SK-N-SH treated with all-trans-retinoic acid at 6 μM for 48 hours (cell line): ENCODE measurements around the gene SRXN1.

Experiments
- ATAC-seq: fragments of 200-7000 bp; cut with Tn5 transposase; 3 replicates; pipeline ENCODE4 v1.9.1; 2020; ENCODE audit warnings: mild to moderate bottlenecking, moderate library complexity
- ARNTL ChIP-seq: fragments of 450-650 bp; formaldehyde crosslinking; IDR thresholded peaks from 2 replicates; pipeline ENCODE4 v1.5.0; 2020; ENCODE audit warnings: low read depth, mild to moderate bottlenecking, moderate library complexity, borderline replicate concordance
- BACH2 ChIP-seq: fragments of 250-450 bp; sonication (Bioruptor Pico); IDR thresholded peaks from 2 replicates; pipeline ENCODE4 v1.9.0; 2021; ENCODE audit warnings: mild to moderate bottlenecking, borderline replicate concordance
- CREB5 ChIP-seq: fragments of 250-450 bp; sonication (Bioruptor Pico); IDR thresholded peaks from 2 replicates; pipeline ENCODE4 v1.5.1; 2020; ENCODE audit warnings: low read depth, mild to moderate bottlenecking, moderate library complexity
- CSDC2 ChIP-seq: fragments of 250-450 bp; sonication (Bioruptor Pico); IDR thresholded peaks from 2 replicates; pipeline ENCODE4 v1.5.0; 2020; ENCODE audit warnings: mild to moderate bottlenecking, moderate library complexity
- CSRNP3 ChIP-seq: fragments of 250-450 bp; sonication (Bioruptor Pico); IDR thresholded peaks from 2 replicates; pipeline ENCODE4 v1.5.1; 2021; ENCODE audit warnings: mild to moderate bottlenecking, moderate library complexity
- ESRRG ChIP-seq: fragments of 250-450 bp; sonication (Bioruptor Pico); IDR thresholded peaks from 2 replicates; pipeline ENCODE4 v1.6.1; 2021; ENCODE audit warnings: mild to moderate bottlenecking
- GLIS3 ChIP-seq: fragments of 250-450 bp; sonication (Bioruptor Pico); IDR thresholded peaks from 2 replicates; pipeline ENCODE4 v1.5.0; 2020; ENCODE audit warnings: mild to moderate bottlenecking, moderate library complexity
- ISL1 ChIP-seq: fragments of 250-450 bp; sonication (Bioruptor Pico); IDR thresholded peaks from 2 replicates; pipeline ENCODE4 v2.1.2; 2022; ENCODE audit warnings: mild to moderate bottlenecking, moderate library complexity
- OSR1 ChIP-seq: fragments of 250-450 bp; sonication (Bioruptor Pico); IDR thresholded peaks from 2 replicates; pipeline ENCODE4 v1.8.0; 2022; ENCODE audit warnings: moderate library complexity, mild to moderate bottlenecking, inconsistent platforms
- POU6F1 ChIP-seq: fragments of 250-450 bp; sonication (Bioruptor Pico); IDR thresholded peaks from 2 replicates; pipeline ENCODE4 v1.8.0; 2021; ENCODE audit warnings: low read depth, mild to moderate bottlenecking, moderate library complexity, borderline replicate concordance
- PPARA ChIP-seq: fragments of 250-450 bp; sonication (Bioruptor Pico); IDR thresholded peaks from 2 replicates; pipeline ENCODE4 v1.5.0; 2020; ENCODE audit warnings: mild to moderate bottlenecking, borderline replicate concordance
- RARB ChIP-seq: fragments of 250-450 bp; sonication (Bioruptor Pico); IDR thresholded peaks from 2 replicates; pipeline ENCODE4 v1.8.0; 2021; ENCODE audit warnings: mild to moderate bottlenecking, moderate library complexity
- SNAI2 ChIP-seq: fragments of 250-450 bp; sonication (Bioruptor Pico); IDR thresholded peaks from 2 replicates; pipeline ENCODE4 v1.5.0; 2020; ENCODE audit warnings: mild to moderate bottlenecking, moderate library complexity
- TCF4 ChIP-seq: fragments of 250-450 bp; sonication (Bioruptor Pico); IDR thresholded peaks from 2 replicates; pipeline ENCODE4 v1.8.0; 2021; ENCODE audit warnings: mild to moderate bottlenecking, moderate library complexity, borderline replicate concordance
- TOX ChIP-seq: fragments of 250-450 bp; sonication (Bioruptor Pico); IDR thresholded peaks from 2 replicates; pipeline ENCODE4 v1.8.0; 2021; ENCODE audit warnings: mild to moderate bottlenecking, moderate library complexity, borderline replicate concordance
- TSHZ2 ChIP-seq: fragments of 250-450 bp; sonication (Bioruptor Pico); IDR thresholded peaks from 2 replicates; pipeline ENCODE4 v1.5.0; 2020; ENCODE audit warnings: mild to moderate bottlenecking, moderate library complexity
- ZC3H10 ChIP-seq: fragments of 250-450 bp; sonication (Bioruptor Pico); IDR thresholded peaks from 2 replicates; pipeline ENCODE4 v1.5.1; 2021; ENCODE audit warnings: mild to moderate bottlenecking, moderate library complexity
- ZFP3 ChIP-seq: fragments of 250-450 bp; sonication (Bioruptor Pico); IDR thresholded peaks from 2 replicates; pipeline ENCODE4 v1.5.0; 2020; ENCODE audit warnings: mild to moderate bottlenecking, moderate library complexity
- ZFP30 ChIP-seq: fragments of 450-650 bp; formaldehyde crosslinking; IDR thresholded peaks from 2 replicates; pipeline ENCODE4 v1.5.0; 2022; ENCODE audit warnings: mild to moderate bottlenecking, moderate library complexity
- ZNF70 ChIP-seq: fragments of 450-650 bp; formaldehyde crosslinking; IDR thresholded peaks from 2 replicates; pipeline ENCODE4 v1.5.0; 2020; ENCODE audit warnings: mild to moderate bottlenecking, moderate library complexity
- ZNF8 ChIP-seq: fragments of 450-650 bp; formaldehyde crosslinking; IDR thresholded peaks from 2 replicates; pipeline ENCODE4 v1.5.0; 2020; ENCODE audit warnings: mild to moderate bottlenecking, moderate library complexity

The SRXN1 gene

GRCh38 chr20:672963-673602, 20.1 kb upstream of the SRXN1 start:
- no peak for TF ChIP-seq ZC3H10 (CRISPR knock-in tag)
- no peak for TF ChIP-seq TSHZ2 (CRISPR knock-in tag)
- TF ChIP-seq ZNF8 (CRISPR knock-in tag): no peak
- TF ChIP-seq BACH2: no peak
- TF ChIP-seq ZFP30 (CRISPR knock-in tag): no peak
- no peak for TF ChIP-seq ARNTL (CRISPR knock-in tag)
- TF ChIP-seq GLIS3: no peak
- no peak for TF ChIP-seq ESRRG (CRISPR knock-in tag)
- no peak for TF ChIP-seq CSDC2 (CRISPR knock-in tag)
- TF ChIP-seq ISL1 (CRISPR knock-in tag): no peak
- no peak for TF ChIP-seq CREB5 (CRISPR knock-in tag)
- TF ChIP-seq PPARA: no peak
- no peak for ATAC-seq

- ATAC-seq: no peak
- no peak for TF ChIP-seq POU6F1 (CRISPR knock-in tag)
These were observed 18.4 kb upstream of the SRXN1 start for GRCh38 chr20:671252-672030.

- ATAC-seq: no peak
- TF ChIP-seq TCF4 (CRISPR knock-in tag) (no peak), RARB (CRISPR knock-in tag) (no peak), ZNF8 (CRISPR knock-in tag) (no peak), PPARA (no peak), BACH2 (no peak), SNAI2 (CRISPR knock-in tag) (no peak), CSRNP3 (no peak), OSR1 (CRISPR knock-in tag) (no peak), ZFP3 (CRISPR knock-in tag) (no peak), ISL1 (CRISPR knock-in tag) (no peak), TOX (no peak), CREB5 (CRISPR knock-in tag) (no peak), GLIS3 (no peak), ZNF70 (CRISPR knock-in tag) (no peak), ARNTL (CRISPR knock-in tag) (no peak), CSDC2 (CRISPR knock-in tag) (no peak), POU6F1 (CRISPR knock-in tag) (no peak)
These were observed 16.6 kb upstream of the SRXN1 start for GRCh38 chr20:669573-669972.
